Gastrocnemius medialis (tissue), 4 donors: Measurements from ENCODE around the gene SNCAIP. TPM values are rescaled to one million over a fixed set of nuclear protein-coding genes. Genes with fewer than 3 reads are reported as not detected.

Source experiments
- ATAC-seq, 2 donors: fragments of 150-250 bp; one replicate each; pipeline ENCODE4 v1.9.1; 2016
- DNase-seq, 2 donors: peaks; one replicate each; pipeline ENCODE4 v3.0.0-alpha.2; 2019
- H3K27ac ChIP-seq, 4 donors: fragments of 200-600 bp; sonication (generic); 1 replicate in 1 of 4; 2 replicates in 3 of 4; pipeline ENCODE4 v1.5.1; 2016 to 2018; ENCODE audit warnings: mild to moderate bottlenecking in 2 of 4, moderate library complexity in 1 of 4
- H3K27me3 ChIP-seq, 3 donors: fragments of 200-600 bp; sonication (generic) in 2 of 3; 1 replicate in 1 of 3; 2 replicates in 2 of 3; pipeline versions ENCODE4 v1.5.1 to v1.6.0; 2016 to 2019; ENCODE audit warnings: mild to moderate bottlenecking in 1 of 3, moderate library complexity in 1 of 3
- H3K36me3 ChIP-seq, 2 donors: fragments of 200-600 bp; sonication (generic) in 1 of 2; one replicate each; pipeline ENCODE4 v1.5.1; 2017 to 2018
- H3K4me1 ChIP-seq, 2 donors: fragments of 200-600 bp; sonication (generic) in 1 of 2; one replicate each; pipeline ENCODE4 v1.5.1; 2016 to 2017; ENCODE audit warnings: mild to moderate bottlenecking in 2 of 2
- H3K4me3 ChIP-seq, 4 donors: fragments of 200-600 bp; sonication (generic) in 3 of 4; 1 replicate in 1 of 4; 2 replicates in 3 of 4; pipeline ENCODE4 v1.5.1; 2016 to 2019; ENCODE audit warnings: mild to moderate bottlenecking in 2 of 4
- H3K9me3 ChIP-seq, 3 donors: fragments of 200-600 bp; sonication (generic) in 2 of 3; 1 replicate in 1 of 3; 2 replicates in 2 of 3; pipeline ENCODE4 v1.5.1; 2016 to 2019
- CTCF ChIP-seq, 5 experiments: fragments of 450-650 bp in 3 of 5; fragments of 200-600 bp in 2 of 5; sonication (generic) in 2 of 5; IDR thresholded peaks in 4 of 5; conservative IDR thresholded peaks in 1 of 5; 1 replicate in 4 of 5; 2 replicates in 1 of 5; pipeline ENCODE4 v1.5.1; 2016 to 2019; ENCODE audit warnings: antibody characterized with exemption in 5 of 5, mild to moderate bottlenecking in 3 of 5, moderate library complexity in 3 of 5
- POLR2A ChIP-seq, 2 donors: fragments of 450-650 bp; IDR thresholded peaks; one replicate each; pipeline ENCODE4 v1.6.1; 2017; ENCODE audit warnings: antibody characterized with exemption in 2 of 2, mild to moderate bottlenecking in 2 of 2, moderate library complexity in 2 of 2
- in situ Hi-C, 4 donors: fragments of 200-750 bp; cut with MboI; loops; one replicate each; pipeline versions ENCODE4 v1.15.0 to v1.8.0; 2017; ENCODE audit warnings: low sequenced_read_pairs in 4 of 4
- intact Hi-C: fragments of 100-400 bp; cut with DNase I; formaldehyde crosslinking; loops from one replicate; pipeline ENCODE4 v1.15.1; 2023; ENCODE audit warnings: low total_unique reads
- total RNA-seq, 4 donors: library from RNA; depleted of rRNA; stranded (reverse); fragments of >200 nt; gene quantifications; one replicate each; pipeline versions ENCODE4 v1.1.0 to v1.2.3, GENCODE V29; 2016

The SNCAIP gene
- total RNA-seq, 4 donors from 2014 or later: 0.22 to 3.1 (median 0.53) TPM

- ATAC-seq (peak in 1 of 2 donors; percentile 21), DNase-seq (no peak)
- intact Hi-C loops: no loop called here
- Histone ChIP-seq H3K36me3 (no peaks in the 10 kb centered on the region), H3K9me3 (no peaks in the 10 kb centered on the region), H3K27me3 (no peaks in the 10 kb centered on the region), H3K4me3 (no peak overlapping the region), H3K27ac (no peak overlapping the region), H3K4me1 (no peaks in the 10 kb centered on the region)
- in situ Hi-C loops: no loop called here
- no peak for TF ChIP-seq POLR2A (IDR thresholded peaks at IDR 0.05)
- TF ChIP-seq CTCF (IDR thresholded peaks at IDR 0.05 in 4 of 5, conservative IDR thresholded peaks at IDR 0.05 in 1 of 5): no peak
Observed at GRCh38 chr5:122384739-122385235, 72.8 kb downstream of the SNCAIP start.

DNA sequence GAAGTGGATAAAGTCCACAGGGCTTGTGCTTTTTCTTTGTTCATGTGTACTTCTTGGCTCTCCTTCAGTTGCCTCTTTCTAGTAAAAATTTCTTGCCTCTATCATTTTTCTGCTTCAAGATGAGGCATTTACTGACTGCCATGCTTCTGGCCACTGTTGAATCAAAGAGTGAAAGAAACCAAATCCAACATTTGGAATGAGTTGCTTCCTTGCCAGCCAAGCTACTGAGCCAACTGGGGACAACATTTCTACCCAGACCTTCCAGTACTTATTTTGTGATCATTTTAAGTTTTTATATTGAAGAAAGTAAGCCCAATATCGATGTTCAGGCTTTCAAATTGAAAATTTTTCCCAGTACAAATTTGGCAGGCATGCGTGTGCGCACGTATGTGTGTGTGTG lies 73.2 kb downstream of the SNCAIP start:
- Histone ChIP-seq H3K4me1 (no peaks in the 10 kb centered on the region), H3K4me3 (no peak overlapping the region), H3K36me3 (no peaks in the 10 kb centered on the region), H3K9me3 (no peaks in the 10 kb centered on the region), H3K27me3 (no peaks in the 10 kb centered on the region), H3K27ac (no peak overlapping the region)
- no peak for TF ChIP-seq CTCF (IDR thresholded peaks at IDR 0.05 in 4 of 5, conservative IDR thresholded peaks at IDR 0.05 in 1 of 5)
- TF ChIP-seq POLR2A (IDR thresholded peaks at IDR 0.05): no peak
- DNase-seq (no peak), ATAC-seq (no peak)
- intact Hi-C loops (no loop called here), in situ Hi-C loops (no loop called here)

DNA sequence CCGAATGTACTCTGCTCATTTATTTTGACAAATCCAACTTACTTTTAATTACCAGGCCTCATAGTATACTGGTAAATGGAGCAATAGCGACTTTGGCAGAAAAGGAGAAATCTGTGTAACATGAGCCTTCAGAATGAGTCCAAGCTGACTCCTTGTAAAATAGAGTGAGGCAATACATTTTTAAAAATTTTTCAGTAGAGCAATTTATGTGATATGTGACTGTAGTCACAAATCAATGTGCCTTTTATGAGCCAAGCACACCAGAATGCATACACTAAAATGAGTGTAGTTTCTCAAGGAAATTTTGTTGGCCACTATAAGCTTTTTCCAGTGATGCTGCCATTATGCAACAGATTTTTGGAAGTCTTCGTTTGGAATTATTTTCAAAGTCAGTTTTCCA lies 73.8 kb downstream of the SNCAIP start:
- Histone ChIP-seq H3K27me3 (no peaks in the 10 kb centered on the region), H3K9me3 (no peaks in the 10 kb centered on the region), H3K4me1 (no peaks in the 10 kb centered on the region), H3K4me3 (no peak overlapping the region), H3K36me3 (no peaks in the 10 kb centered on the region), H3K27ac (no peak overlapping the region)
- in situ Hi-C loops: no loop called here
- DNase-seq: no peak
- TF ChIP-seq CTCF (IDR thresholded peaks at IDR 0.05 in 4 of 5, conservative IDR thresholded peaks at IDR 0.05 in 1 of 5): no peak
- TF ChIP-seq POLR2A (IDR thresholded peaks at IDR 0.05): no peak
- ATAC-seq: no peak
- intact Hi-C loops: no loop called here

GRCh38 chr5:122390154-122390553 lies 78.1 kb downstream of the SNCAIP start:
- Histone ChIP-seq H3K36me3 (no peaks in the 10 kb centered on the region), H3K4me3 (no peak overlapping the region), H3K4me1 (no peaks in the 10 kb centered on the region), H3K27ac (no peak overlapping the region), H3K9me3 (no peaks in the 10 kb centered on the region), H3K27me3 (no peaks in the 10 kb centered on the region)
- no peak for ATAC-seq
- intact Hi-C loops (no loop called here), in situ Hi-C loops (no loop called here)
- TF ChIP-seq CTCF (IDR thresholded peaks at IDR 0.05 in 4 of 5, conservative IDR thresholded peaks at IDR 0.05 in 1 of 5) (no peak), POLR2A (IDR thresholded peaks at IDR 0.05) (no peak)
- DNase-seq: no peak

- intact Hi-C loops: no loop called here
Observed at GRCh38 chr5:122390694-122391093, 78.7 kb downstream of the SNCAIP start.

More at GRCh38 chr5:122390694-122391093, 78.7 kb downstream of the SNCAIP start:
- Histone ChIP-seq H3K27ac (no peak overlapping the region), H3K4me1 (no peaks in the 10 kb centered on the region), H3K36me3 (no peaks in the 10 kb centered on the region), H3K9me3 (no peaks in the 10 kb centered on the region), H3K4me3 (no peak overlapping the region), H3K27me3 (no peaks in the 10 kb centered on the region)
- in situ Hi-C loops: no loop called here
- ATAC-seq (no peak), DNase-seq (no peak)
- no peak for TF ChIP-seq POLR2A (IDR thresholded peaks at IDR 0.05)
- no peak for TF ChIP-seq CTCF (IDR thresholded peaks at IDR 0.05 in 4 of 5, conservative IDR thresholded peaks at IDR 0.05 in 1 of 5)
